Astrocyte (in vitro differentiated cells and primary cell): ENCODE results near the gene NLGN1.

Experiments
- EZH2 ChIP-seq: IDR thresholded peaks from 2 replicates; pipeline ENCODE4 v1.6.1; 2012; ENCODE audit warnings: mild to moderate bottlenecking, low read length, inconsistent platforms; ENCODE audit not compliant: insufficient read depth
- TF ChIP-seq, protein P1 (sequence below): IDR thresholded peaks from 2 replicates; pipeline ENCODE4 v1.5.1; 2011; ENCODE audit warnings: low read depth, mild to moderate bottlenecking, inconsistent platforms, low read length, moderate library complexity; ENCODE audit not compliant: insufficient read depth

DNA sequence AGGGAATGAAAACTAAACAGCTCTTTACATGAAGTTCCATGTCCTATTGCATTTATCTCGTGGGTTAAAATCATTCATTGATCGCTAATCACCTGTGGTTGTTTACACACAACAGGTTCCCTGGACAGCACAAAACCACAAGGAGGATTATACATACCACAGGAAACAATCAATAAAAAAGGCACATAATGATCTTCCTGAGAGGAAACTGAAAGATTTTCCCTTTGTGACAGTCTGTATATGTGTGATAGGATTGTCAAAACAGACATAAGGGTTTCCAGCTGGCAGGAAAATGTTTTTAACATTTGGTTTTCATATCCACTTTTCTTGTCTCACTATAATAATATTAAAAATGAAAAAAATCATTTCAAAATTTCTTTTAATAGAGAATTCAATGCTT lies 541.8 kb downstream of the NLGN1 start:
- TF ChIP-seq EZH2 = no peak
- TF ChIP-seq, protein P1, sequence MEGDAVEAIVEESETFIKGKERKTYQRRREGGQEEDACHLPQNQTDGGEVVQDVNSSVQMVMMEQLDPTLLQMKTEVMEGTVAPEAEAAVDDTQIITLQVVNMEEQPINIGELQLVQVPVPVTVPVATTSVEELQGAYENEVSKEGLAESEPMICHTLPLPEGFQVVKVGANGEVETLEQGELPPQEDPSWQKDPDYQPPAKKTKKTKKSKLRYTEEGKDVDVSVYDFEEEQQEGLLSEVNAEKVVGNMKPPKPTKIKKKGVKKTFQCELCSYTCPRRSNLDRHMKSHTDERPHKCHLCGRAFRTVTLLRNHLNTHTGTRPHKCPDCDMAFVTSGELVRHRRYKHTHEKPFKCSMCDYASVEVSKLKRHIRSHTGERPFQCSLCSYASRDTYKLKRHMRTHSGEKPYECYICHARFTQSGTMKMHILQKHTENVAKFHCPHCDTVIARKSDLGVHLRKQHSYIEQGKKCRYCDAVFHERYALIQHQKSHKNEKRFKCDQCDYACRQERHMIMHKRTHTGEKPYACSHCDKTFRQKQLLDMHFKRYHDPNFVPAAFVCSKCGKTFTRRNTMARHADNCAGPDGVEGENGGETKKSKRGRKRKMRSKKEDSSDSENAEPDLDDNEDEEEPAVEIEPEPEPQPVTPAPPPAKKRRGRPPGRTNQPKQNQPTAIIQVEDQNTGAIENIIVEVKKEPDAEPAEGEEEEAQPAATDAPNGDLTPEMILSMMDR = no peak
